ENCODE data around the gene COMMD10.
"Not testable (repeated sequence)": the region's sequence is repeated elsewhere in the genome, so short reads cannot be mapped to it uniquely, and the experiment has no call there.

The COMMD10 gene

DNA sequence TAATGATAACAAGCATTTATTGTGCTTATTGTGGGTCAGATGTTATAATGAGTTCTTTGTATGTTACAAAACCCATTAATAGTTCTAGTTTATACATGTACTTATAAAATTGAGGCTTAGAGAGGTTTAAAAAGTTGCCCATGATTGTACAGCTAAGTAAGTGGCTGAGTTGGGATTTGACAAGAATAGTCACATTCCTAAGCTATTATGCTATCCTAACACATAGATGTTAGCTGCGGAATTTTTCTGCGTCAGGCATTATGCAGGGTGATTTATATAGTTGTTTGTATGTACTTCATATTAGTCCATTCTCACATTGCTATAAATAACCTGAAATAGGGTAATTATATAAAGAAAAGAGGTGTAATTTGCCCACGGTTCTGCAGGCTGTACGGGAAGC, 12.5 kb downstream of the COMMD10 start:
- no peaks in the 10 kb centered on the region for H3K27me3 ChIP-seq
- no peak overlapping the region for H3K27ac ChIP-seq
- no peaks in the 10 kb centered on the region for H3K9me3 ChIP-seq
- peaks cover 54% of the 10 kb centered on the region for H3K36me3 ChIP-seq
- H3K4me1 ChIP-seq (ENCODE audit: control insufficient read depth in 1 of 2, insufficient read depth in 1 of 2, low read depth in 1 of 2, low read length in 1 of 2): no peaks in the 10 kb centered on the region
- TF ChIP-seq, protein P1, sequence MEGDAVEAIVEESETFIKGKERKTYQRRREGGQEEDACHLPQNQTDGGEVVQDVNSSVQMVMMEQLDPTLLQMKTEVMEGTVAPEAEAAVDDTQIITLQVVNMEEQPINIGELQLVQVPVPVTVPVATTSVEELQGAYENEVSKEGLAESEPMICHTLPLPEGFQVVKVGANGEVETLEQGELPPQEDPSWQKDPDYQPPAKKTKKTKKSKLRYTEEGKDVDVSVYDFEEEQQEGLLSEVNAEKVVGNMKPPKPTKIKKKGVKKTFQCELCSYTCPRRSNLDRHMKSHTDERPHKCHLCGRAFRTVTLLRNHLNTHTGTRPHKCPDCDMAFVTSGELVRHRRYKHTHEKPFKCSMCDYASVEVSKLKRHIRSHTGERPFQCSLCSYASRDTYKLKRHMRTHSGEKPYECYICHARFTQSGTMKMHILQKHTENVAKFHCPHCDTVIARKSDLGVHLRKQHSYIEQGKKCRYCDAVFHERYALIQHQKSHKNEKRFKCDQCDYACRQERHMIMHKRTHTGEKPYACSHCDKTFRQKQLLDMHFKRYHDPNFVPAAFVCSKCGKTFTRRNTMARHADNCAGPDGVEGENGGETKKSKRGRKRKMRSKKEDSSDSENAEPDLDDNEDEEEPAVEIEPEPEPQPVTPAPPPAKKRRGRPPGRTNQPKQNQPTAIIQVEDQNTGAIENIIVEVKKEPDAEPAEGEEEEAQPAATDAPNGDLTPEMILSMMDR (IDR thresholded peaks at IDR 0.05): no peak
- no peak overlapping the region for H3K4me3 ChIP-seq (ENCODE audit: low read depth in 1 of 2, low read length in 1 of 2)

DNA sequence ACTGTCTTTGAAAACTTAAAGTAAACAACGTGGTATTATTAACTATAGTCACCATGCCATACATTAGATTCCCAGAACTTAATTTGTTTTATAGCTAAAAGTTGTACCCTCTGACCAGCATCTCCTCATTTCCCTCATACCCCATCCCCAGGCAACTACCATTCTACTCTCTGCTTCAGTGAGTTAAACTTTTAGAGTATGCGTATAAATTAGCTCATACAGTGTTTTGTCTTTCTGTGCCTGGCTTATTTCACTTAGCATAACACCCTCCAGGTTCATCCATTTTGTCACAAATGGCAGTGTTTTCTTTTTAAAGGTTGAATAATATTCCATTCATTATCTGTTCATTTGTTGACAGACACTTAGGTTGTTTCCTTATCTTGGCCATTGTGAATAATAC, 14.2 kb downstream of the COMMD10 start:
- H3K27me3 ChIP-seq: no peaks in the 10 kb centered on the region
- no peak overlapping the region for H3K4me3 ChIP-seq (ENCODE audit: low read depth in 1 of 2, low read length in 1 of 2)
- H3K9me3 ChIP-seq: no peaks in the 10 kb centered on the region
- peaks cover 37% of the 10 kb centered on the region for H3K36me3 ChIP-seq
- TF ChIP-seq, protein P1 (IDR thresholded peaks at IDR 0.05): no peak
- H3K4me1 ChIP-seq (ENCODE audit: control insufficient read depth in 1 of 2, insufficient read depth in 1 of 2, low read depth in 1 of 2, low read length in 1 of 2): no peaks in the 10 kb centered on the region
- H3K27ac ChIP-seq: no peak overlapping the region

DNA sequence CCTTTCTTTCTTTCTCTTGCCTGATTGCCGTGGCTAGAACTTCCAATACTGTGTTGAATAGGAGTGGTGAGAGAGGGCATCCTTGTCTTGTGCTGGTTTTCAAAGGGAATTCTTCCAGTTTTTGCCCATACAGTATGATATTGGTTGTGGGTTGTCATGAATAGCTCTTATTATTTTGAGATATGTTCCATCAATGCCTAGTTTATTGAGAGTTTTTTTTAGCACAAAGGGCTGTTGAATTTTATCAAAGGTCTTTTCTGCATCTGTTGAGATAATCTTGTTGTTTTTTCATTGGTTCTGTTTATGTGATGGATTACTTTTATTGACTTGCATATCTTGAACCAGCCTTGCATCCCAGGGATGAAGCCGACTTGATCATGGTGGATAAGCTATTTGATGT, 20.1 kb downstream of the COMMD10 start:
- not testable (repeated sequence) for H3K36me3 ChIP-seq; H3K27me3 ChIP-seq; H3K4me1 ChIP-seq (ENCODE audit: control insufficient read depth in 1 of 2, insufficient read depth in 1 of 2, low read depth in 1 of 2, low read length in 1 of 2); H3K27ac ChIP-seq; H3K9me3 ChIP-seq; H3K4me3 ChIP-seq (ENCODE audit: low read depth in 1 of 2, low read length in 1 of 2)

DNA sequence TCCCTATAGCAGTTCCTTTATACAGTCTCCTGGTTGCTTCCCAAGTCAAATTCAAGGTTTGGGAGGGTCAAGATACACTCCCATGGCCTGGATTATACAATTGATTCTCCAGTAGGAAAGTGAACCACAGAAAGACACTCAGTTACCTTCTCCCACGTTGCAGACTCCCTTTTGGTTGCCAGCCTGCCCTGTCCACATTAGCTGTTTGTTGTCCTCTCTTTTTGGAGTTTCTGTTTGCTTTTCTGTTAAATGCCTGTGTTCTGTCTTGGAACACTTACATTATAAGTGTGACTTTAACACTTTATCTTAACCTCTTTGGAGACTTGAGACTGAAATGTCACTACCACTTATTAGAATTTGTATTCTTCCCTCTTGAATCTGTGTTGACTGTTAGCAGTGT, 30.3 kb downstream of the COMMD10 start:
- TF ChIP-seq, protein P1 (IDR thresholded peaks at IDR 0.05): no peak
- Histone ChIP-seq H3K27ac (no peak overlapping the region), H3K27me3 (no peaks in the 10 kb centered on the region), H3K9me3 (peaks cover 13% of the 10 kb centered on the region), H3K36me3 (no peaks in the 10 kb centered on the region), H3K4me3 (ENCODE audit: low read depth in 1 of 2, low read length in 1 of 2) (no peak overlapping the region), H3K4me1 (ENCODE audit: control insufficient read depth in 1 of 2, insufficient read depth in 1 of 2, low read depth in 1 of 2, low read length in 1 of 2) (no peaks in the 10 kb centered on the region)

DNA sequence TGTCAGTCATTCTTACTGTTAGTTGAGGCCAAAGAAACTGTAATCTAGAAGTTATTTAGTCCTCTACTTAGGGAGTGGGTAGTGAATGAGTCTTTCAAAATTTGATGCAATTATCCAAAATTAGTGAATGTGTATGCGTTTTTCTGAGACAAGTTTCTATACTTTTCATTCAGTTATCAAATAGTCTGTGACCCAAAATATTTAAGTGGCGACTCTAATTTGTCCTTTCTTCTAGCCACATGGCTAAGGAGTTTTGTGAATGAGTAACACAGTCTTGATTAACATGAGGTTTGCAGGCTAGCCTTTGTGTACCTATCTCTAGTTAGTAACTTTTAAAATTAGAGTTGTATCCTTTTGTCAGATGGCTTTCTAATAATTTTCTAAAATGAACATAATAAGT, 45.6 kb downstream of the COMMD10 start:
- Histone ChIP-seq H3K36me3 (no peaks in the 10 kb centered on the region), H3K4me3 (ENCODE audit: low read depth in 1 of 2, low read length in 1 of 2) (no peak overlapping the region), H3K27ac (no peak overlapping the region), H3K27me3 (no peaks in the 10 kb centered on the region), H3K4me1 (ENCODE audit: control insufficient read depth in 1 of 2, insufficient read depth in 1 of 2, low read depth in 1 of 2, low read length in 1 of 2) (peaks cover 0 to 5% of the 10 kb centered on the region in 2 experiments), H3K9me3 (no peaks in the 10 kb centered on the region)
- TF ChIP-seq, protein P1 (IDR thresholded peaks at IDR 0.05): no peak

DNA sequence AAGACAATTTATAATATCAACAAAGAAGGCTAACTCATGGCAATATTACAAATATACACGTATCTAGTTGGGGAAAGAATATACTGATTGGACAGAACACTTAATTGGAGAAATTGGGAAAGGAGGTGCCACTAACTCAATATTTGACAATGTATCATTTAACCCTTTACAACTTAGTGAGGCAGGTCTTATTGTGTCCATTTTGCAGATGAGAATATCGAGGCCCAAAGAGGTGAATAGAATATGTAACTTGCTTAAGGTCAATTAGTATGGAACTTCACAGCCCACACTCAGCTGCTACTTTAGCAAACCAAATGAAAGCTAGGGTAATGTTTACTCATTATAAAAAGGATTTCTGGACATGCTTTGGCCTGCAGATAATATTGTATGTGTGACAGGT, 46.2 kb downstream of the COMMD10 start:
- Histone ChIP-seq H3K9me3 (no peaks in the 10 kb centered on the region), H3K4me3 (ENCODE audit: low read depth in 1 of 2, low read length in 1 of 2) (no peak overlapping the region), H3K4me1 (ENCODE audit: control insufficient read depth in 1 of 2, insufficient read depth in 1 of 2, low read depth in 1 of 2, low read length in 1 of 2) (peaks cover 0 to 8% of the 10 kb centered on the region in 2 experiments), H3K27me3 (no peaks in the 10 kb centered on the region), H3K27ac (no peak overlapping the region), H3K36me3 (no peaks in the 10 kb centered on the region)
- TF ChIP-seq, protein P1 (IDR thresholded peaks at IDR 0.05): no peak

Data from neutrophil (primary cell).